Sciatic nerve (tissue), 2 donors: Measurements from ENCODE around the gene SDK1. TPM values are rescaled to one million over a fixed set of nuclear protein-coding genes. Genes with fewer than 3 reads are reported as not detected.
A peak's percentile ranks its signal among the peaks of the same experiment; 100 is the strongest.

Experiments
- ATAC-seq: fragments of 200-7000 bp; cut with Tn5 transposase; one replicate; pipeline ENCODE4 v1.9.1; 2020; ENCODE audit warnings: mild to moderate bottlenecking, moderate library complexity
- DNase-seq: peaks from one replicate; pipeline ENCODE4 v3.0.0-alpha.2; 2020; ENCODE audit warnings: low spot score
- intact Hi-C: fragments of 100-400 bp; cut with DNase I; formaldehyde crosslinking; loops from one replicate; pipeline ENCODE4 v1.14.2; 2022
- total RNA-seq: library from RNA; stranded (reverse); fragmentation: NEBNext Ultra II Directional; extraction: Animal tissue kit (Norgen Biotek cat#: 25700); gene quantifications from one replicate; pipeline ENCODE4 v1.2.1, GENCODE V29; 2021
- donor health status: DM: no; HTN: no; CAD: no.
- donor health status: DM: no; HTN: no; CAD: no.

Gene SDK1
- total RNA-seq, 1 donor from 2014 or later = 11.2 TPM

GRCh38 chr7:4048336-4048735, 747.3 kb downstream of the SDK1 start:
- ATAC-seq (no peak), DNase-seq (no peak)
- intact Hi-C loops = no loop called here

GRCh38 chr7:4049202-4049601, 748.1 kb downstream of the SDK1 start:
- DNase-seq = no peak
- intact Hi-C loops = no loop called here
- no peak for ATAC-seq

GRCh38 chr7:4050126-4050660, 749.1 kb downstream of the SDK1 start:
- ATAC-seq = no peak
- intact Hi-C loops = no loop called here
- DNase-seq = no peak

- intact Hi-C loops = no loop called here
- ATAC-seq (no peak), DNase-seq (no peak)
Observed at GRCh38 chr7:4051696-4052095, 750.6 kb downstream of the SDK1 start.

- DNase-seq = no peak
- intact Hi-C loops = no loop called here
- no peak for ATAC-seq
Observed at GRCh38 chr7:4052130-4052529, 751.1 kb downstream of the SDK1 start.

GRCh38 chr7:4054158-4054557, 753.1 kb downstream of the SDK1 start:
- intact Hi-C loops = no loop called here
- no peak for ATAC-seq
- DNase-seq = no peak

GRCh38 chr7:4056552-4057288, 755.7 kb downstream of the SDK1 start:
- ATAC-seq = no peak
- DNase-seq = no peak
- intact Hi-C loops = no loop called here

GRCh38 chr7:4057289-4057616, 756.2 kb downstream of the SDK1 start:
- ATAC-seq = no peak
- intact Hi-C loops = no loop called here
- no peak for DNase-seq

GRCh38 chr7:4058158-4058557, 757.1 kb downstream of the SDK1 start:
- ATAC-seq (no peak), DNase-seq (no peak)
- intact Hi-C loops = no loop called here

GRCh38 chr7:4065190-4065589, 764.1 kb downstream of the SDK1 start:
- peak; percentile 44 for ATAC-seq
- DNase-seq = no peak
- intact Hi-C loops = no loop called here

- intact Hi-C loops = no loop called here
- DNase-seq (no peak), ATAC-seq (no peak)
Observed at GRCh38 chr7:4066206-4066605, 765.2 kb downstream of the SDK1 start.

GRCh38 chr7:4066626-4067475, 765.8 kb downstream of the SDK1 start:
- intact Hi-C loops = no loop called here
- DNase-seq (no peak), ATAC-seq (no peak)

- DNase-seq (no peak), ATAC-seq (no peak)
- intact Hi-C loops = no loop called here
Observed at GRCh38 chr7:4067476-4067760, 766.4 kb downstream of the SDK1 start.

- no peak for ATAC-seq
- intact Hi-C loops = no loop called here
- DNase-seq = no peak
Observed at GRCh38 chr7:4067874-4068273, 766.8 kb downstream of the SDK1 start.

GRCh38 chr7:4068286-4068685, 767.2 kb downstream of the SDK1 start:
- DNase-seq (no peak), ATAC-seq (no peak)
- intact Hi-C loops = no loop called here

GRCh38 chr7:4069268-4070095, 768.4 kb downstream of the SDK1 start:
- ATAC-seq (no peak), DNase-seq (no peak)
- intact Hi-C loops = loop anchor here (10.0 kb wide), 1 partner anchor 1285 kb away; no protein-coding TSS in a partner anchor

GRCh38 chr7:4070214-4070613, 769.2 kb downstream of the SDK1 start:
- intact Hi-C loops = loop anchor here (10.0 kb wide), 1 partner anchor 1285 kb away; no protein-coding TSS in a partner anchor
- ATAC-seq (no peak), DNase-seq (no peak)

- ATAC-seq (no peak), DNase-seq (no peak)
- intact Hi-C loops = loop anchor here (10.0 kb wide), 1 partner anchor 1287 kb away; no protein-coding TSS in a partner anchor
Observed at GRCh38 chr7:4071370-4072058, 770.5 kb downstream of the SDK1 start.
